Liver (tissue), 3 donors: ENCODE measurements around the gene ANKAR.

Experiments used
- ATF3 ChIP-seq: IDR thresholded peaks from 2 replicates; pipeline ENCODE4 v1.6.1; 2016; ENCODE audit warnings: antibody characterized with exemption
- CTCF ChIP-seq: fragments of 150-350 bp; IDR thresholded peaks from 2 replicates; pipeline ENCODE4 v1.5.1; 2017; ENCODE audit warnings: improper control_type of control experiment, low read depth, low read length; ENCODE audit not compliant: missing input control
- EGR1 ChIP-seq, 2 donors: IDR thresholded peaks; 2 replicates each; pipeline ENCODE4 v1.6.1; 2016 to 2018; ENCODE audit warnings: antibody characterized with exemption in 2 of 2, low read depth in 2 of 2
- GABPA ChIP-seq, 2 donors: IDR thresholded peaks in 1 of 2; conservative IDR thresholded peaks in 1 of 2; 2 replicates each; pipeline ENCODE4 v1.6.1; 2016; ENCODE audit warnings: antibody characterized with exemption in 2 of 2, mild to moderate bottlenecking in 1 of 2, moderate library complexity in 1 of 2
- HNF4A ChIP-seq, 2 donors: conservative IDR thresholded peaks; 2 replicates each; pipeline ENCODE4 v1.6.1; 2016; ENCODE audit warnings: antibody characterized with exemption in 2 of 2, mild to moderate bottlenecking in 2 of 2
- JUND ChIP-seq, 2 donors: IDR thresholded peaks; 2 replicates each; pipeline ENCODE4 v1.6.1; 2016; ENCODE audit warnings: antibody characterized with exemption in 2 of 2
- MAX ChIP-seq: IDR thresholded peaks from 2 replicates; pipeline ENCODE4 v1.6.1; 2016; ENCODE audit warnings: antibody characterized with exemption
- RAD21 ChIP-seq, 2 donors: IDR thresholded peaks; 2 replicates each; pipeline ENCODE4 v1.6.1; 2016; ENCODE audit warnings: antibody characterized with exemption in 2 of 2, mild to moderate bottlenecking in 2 of 2
- REST ChIP-seq: IDR thresholded peaks from 2 replicates; pipeline ENCODE4 v1.6.1; 2016; ENCODE audit warnings: antibody characterized with exemption, mild to moderate bottlenecking
- SP1 ChIP-seq: IDR thresholded peaks from 2 replicates; pipeline ENCODE4 v1.6.1; 2018; ENCODE audit warnings: antibody characterized with exemption, mild to moderate bottlenecking
- TAF1 ChIP-seq: conservative IDR thresholded peaks from 2 replicates; pipeline ENCODE4 v1.6.1; 2016; ENCODE audit warnings: antibody characterized with exemption, mild to moderate bottlenecking
- YY1 ChIP-seq: IDR thresholded peaks from 2 replicates; pipeline ENCODE4 v1.6.1; 2016; ENCODE audit warnings: antibody characterized with exemption, mild to moderate bottlenecking
- donor health status: healthy.
- donor health status: healthy.

- TF ChIP-seq ATF3 (no peak), REST (no peak), EGR1 (IDR thresholded peaks at IDR 0.05; ENCODE audit: low read depth in 2 of 2) (no peak), MAX (no peak), CTCF (no peak), SP1 (no peak), RAD21 (IDR thresholded peaks at IDR 0.05) (no peak), HNF4A (conservative IDR thresholded peaks at IDR 0.05) (no peak), TAF1 (no peak), YY1 (no peak), GABPA (IDR thresholded peaks at IDR 0.05 in 1 of 2, conservative IDR thresholded peaks at IDR 0.05 in 1 of 2) (no peak), JUND (IDR thresholded peaks at IDR 0.05) (no peak)
Observed at GRCh38 chr2:189719571-189719970, 45.1 kb downstream of the ANKAR start.
